ENCODE data around the gene EHF. TPM values are rescaled to one million over a fixed set of nuclear protein-coding genes. Genes with fewer than 3 reads are reported as not detected.

EHF gene
- total RNA-seq, 1 donor from 2014 or later: 1.2 TPM

GRCh38 chr11:34602245-34602644, 18.6 kb upstream of the EHF start:
- Mint-ChIP-seq H3K9me3 (no peaks in the 10 kb centered on the region), H3K36me3 (no peaks in the 10 kb centered on the region), H3K27ac (no peak overlapping the region), H3K4me1 (peaks cover 27% of the 10 kb centered on the region), H3K27me3 (ENCODE audit: low read depth) (peaks cover 2% of the 10 kb centered on the region), H3K4me3 (no peak overlapping the region)
- no peak for DNase-seq (ENCODE audit: low spot score in 2 of 2, unreplicated experiment in 2 of 2)
- TF ChIP-seq CTCF (IDR thresholded peaks at IDR 0.05; ENCODE audit: unreplicated experiment): no peak

DNA sequence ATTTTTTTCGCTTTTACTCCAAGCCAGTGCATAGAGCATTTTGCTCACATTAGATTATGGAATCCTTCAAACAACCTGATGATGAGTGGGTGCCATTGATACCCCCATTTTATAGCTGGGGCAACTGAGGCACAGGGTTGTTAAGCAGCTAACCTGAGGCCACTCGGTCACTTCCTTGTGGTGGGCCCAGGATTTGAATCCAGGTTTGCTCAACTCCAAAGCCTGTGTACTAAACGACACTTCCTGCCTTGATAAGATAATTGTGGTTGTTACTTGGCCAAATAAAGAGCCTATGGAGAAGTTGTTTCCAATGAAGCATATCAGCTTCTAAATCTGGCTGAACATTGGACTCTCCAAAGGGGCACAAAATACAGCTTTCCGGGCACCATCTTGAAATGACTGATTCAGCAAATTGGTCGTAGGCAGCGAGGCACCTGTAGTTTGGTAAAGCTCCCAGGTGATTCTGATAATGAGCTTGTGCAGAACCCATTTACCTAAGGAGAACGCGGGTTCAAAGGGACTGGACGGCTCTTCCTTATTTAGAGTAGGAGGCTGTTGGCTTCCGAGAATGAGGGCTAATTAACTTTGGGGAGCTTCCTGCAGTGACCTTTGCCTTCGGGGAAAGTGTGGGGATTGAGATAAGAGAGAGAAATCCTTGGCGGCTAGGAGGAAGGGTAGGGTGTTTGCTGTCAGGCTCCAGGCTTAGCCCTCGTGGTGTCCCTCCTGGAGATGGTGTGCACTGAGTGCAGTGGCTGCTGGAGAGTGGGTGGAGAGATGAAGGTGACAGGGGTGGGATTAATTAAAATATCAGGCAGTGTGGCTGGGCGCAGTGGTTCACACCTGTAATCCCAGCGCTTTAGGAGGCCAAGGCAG, 17.5 kb upstream of the EHF start:
- TF ChIP-seq CTCF (IDR thresholded peaks at IDR 0.05; ENCODE audit: unreplicated experiment): no peak
- no peaks in the 10 kb centered on the region for H3K9me3 Mint-ChIP-seq
- no peak for DNase-seq (ENCODE audit: low spot score in 2 of 2, unreplicated experiment in 2 of 2)
- no peak overlapping the region for H3K4me3 Mint-ChIP-seq
- peaks cover 2% of the 10 kb centered on the region for H3K27me3 Mint-ChIP-seq (ENCODE audit: low read depth)
- H3K27ac Mint-ChIP-seq: no peak overlapping the region
- peaks cover 27% of the 10 kb centered on the region for H3K4me1 Mint-ChIP-seq
- H3K36me3 Mint-ChIP-seq: no peaks in the 10 kb centered on the region

DNA sequence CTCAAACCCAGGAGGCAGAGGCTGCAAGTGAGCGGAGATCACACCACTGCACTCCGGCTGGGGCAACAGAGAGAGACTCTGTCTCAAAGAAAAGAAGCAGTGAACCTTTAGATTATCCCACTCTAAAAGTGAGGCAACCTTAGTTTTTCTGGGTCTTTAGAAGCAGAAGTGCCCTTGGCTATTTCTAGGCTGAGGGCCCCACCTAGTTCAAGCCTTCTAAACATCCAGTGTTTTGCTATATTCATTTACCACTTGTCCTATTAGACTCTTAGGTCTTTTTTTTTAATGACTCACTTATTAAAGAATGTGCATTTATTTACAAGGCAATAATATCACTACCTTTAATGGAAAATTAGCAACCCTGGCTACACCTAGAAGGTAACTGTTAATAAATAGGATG, 16.7 kb upstream of the EHF start:
- H3K4me1 Mint-ChIP-seq: peaks cover 27% of the 10 kb centered on the region
- no peak for TF ChIP-seq CTCF (IDR thresholded peaks at IDR 0.05; ENCODE audit: unreplicated experiment)

DNA sequence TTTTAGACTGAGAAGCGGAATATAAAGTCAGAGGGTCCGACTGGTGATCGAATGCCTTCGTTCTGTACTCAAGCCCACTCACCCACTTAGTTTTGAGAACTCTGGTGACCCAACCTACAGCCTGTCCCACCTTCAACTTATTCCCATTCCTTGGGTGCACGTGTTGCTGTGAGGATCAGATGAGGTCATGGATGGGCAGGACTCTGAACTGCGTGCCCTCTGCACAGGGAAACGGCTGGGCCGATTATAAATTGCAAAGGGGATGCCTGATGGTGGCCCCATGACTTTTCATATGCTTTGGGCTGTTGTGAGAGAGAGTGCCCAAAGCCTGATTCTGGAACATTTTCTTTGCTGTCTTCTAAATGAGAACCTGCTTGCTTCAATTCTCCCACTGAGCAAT, 16.0 kb upstream of the EHF start:
- Mint-ChIP-seq H3K27me3 (ENCODE audit: low read depth) (peaks cover 2% of the 10 kb centered on the region), H3K4me3 (no peak overlapping the region), H3K9me3 (no peaks in the 10 kb centered on the region), H3K36me3 (no peaks in the 10 kb centered on the region), H3K4me1 (peaks cover 19% of the 10 kb centered on the region), H3K27ac (no peak overlapping the region)
- DNase-seq (ENCODE audit: low spot score in 2 of 2, unreplicated experiment in 2 of 2): no peak
- no peak for TF ChIP-seq CTCF (IDR thresholded peaks at IDR 0.05; ENCODE audit: unreplicated experiment)

More for the DNA sequence above, 16.7 kb upstream of the EHF start:
- Mint-ChIP-seq H3K27me3 (ENCODE audit: low read depth) (peaks cover 2% of the 10 kb centered on the region), H3K4me3 (no peak overlapping the region), H3K9me3 (no peaks in the 10 kb centered on the region), H3K36me3 (no peaks in the 10 kb centered on the region), H3K27ac (no peak overlapping the region)
- no peak for DNase-seq (ENCODE audit: low spot score in 2 of 2, unreplicated experiment in 2 of 2)

DNA sequence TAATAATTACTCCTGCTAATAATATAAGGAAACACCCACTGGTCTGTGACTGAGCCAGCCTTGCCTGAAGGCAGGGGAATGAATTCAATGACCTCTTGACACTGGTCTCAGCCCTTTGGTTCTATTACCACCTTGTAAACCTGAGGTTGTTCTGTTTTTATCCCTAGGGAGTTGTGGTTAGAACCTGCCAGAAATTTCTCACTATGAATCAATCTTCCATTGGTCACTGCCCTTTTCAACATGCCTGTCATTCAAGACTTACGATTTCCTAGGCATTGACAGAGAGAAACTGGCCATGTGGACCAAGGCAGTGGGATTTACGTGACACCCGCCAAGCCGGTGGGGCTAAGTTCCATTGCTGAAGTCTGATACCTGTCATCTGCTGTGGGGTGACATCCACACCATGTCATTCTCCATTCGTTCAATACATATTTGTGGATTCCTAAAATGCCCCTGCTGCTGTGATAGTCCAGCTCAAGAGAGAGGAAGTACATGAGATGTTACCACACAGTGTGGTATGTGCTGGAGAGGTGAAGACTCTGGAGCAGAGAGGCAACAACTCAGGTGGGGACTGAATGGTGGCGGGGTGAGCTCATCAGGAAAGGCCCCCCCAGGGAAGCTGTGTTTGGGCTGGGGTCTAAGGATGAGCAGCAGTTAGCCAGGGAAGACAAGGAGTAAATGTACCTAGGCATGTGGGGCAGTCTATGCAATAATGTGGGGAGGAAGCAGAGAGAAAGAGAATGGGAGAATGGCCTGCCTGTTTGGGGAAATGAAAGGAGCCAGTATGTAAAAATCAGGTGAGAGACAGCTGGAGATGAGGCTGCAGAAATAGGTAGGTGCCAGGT, 15.2 kb upstream of the EHF start:
- Mint-ChIP-seq H3K4me3 (no peak overlapping the region), H3K9me3 (no peaks in the 10 kb centered on the region), H3K27me3 (ENCODE audit: low read depth) (peaks cover 3% of the 10 kb centered on the region), H3K4me1 (peaks cover 11% of the 10 kb centered on the region), H3K36me3 (no peaks in the 10 kb centered on the region), H3K27ac (no peak overlapping the region)
- DNase-seq (ENCODE audit: low spot score in 2 of 2, unreplicated experiment in 2 of 2): no peak
- no peak for TF ChIP-seq CTCF (IDR thresholded peaks at IDR 0.05; ENCODE audit: unreplicated experiment)

Measured in mesothelial cell of epicardium (in vitro differentiated cells).